Progenitor cell of endocrine pancreas (in vitro differentiated cells): ENCODE data around the gene IPO4. TPM values are rescaled to one million over a fixed set of nuclear protein-coding genes. Genes with fewer than 3 reads are reported as not detected.
"Not testable (repeated sequence)": the region's sequence is repeated elsewhere in the genome, so short reads cannot be mapped to it uniquely, and the experiment has no call there.

ENCODE experiments used
- DNase-seq: peaks from one replicate; pipeline ENCODE4 v3.0.0; 2021; ENCODE audit warnings: low spot score; ENCODE audit not compliant: unreplicated experiment
- H3K27ac Mint-ChIP-seq: 2 replicates; pipeline ENCODE4 v1.8.0; 2021; ENCODE audit warnings: mild to moderate bottlenecking, moderate library complexity, mixed read lengths
- H3K27me3 Mint-ChIP-seq: 2 replicates; pipeline ENCODE4 v1.8.0; 2021; ENCODE audit warnings: mixed read lengths
- H3K36me3 Mint-ChIP-seq: 2 replicates; pipeline ENCODE4 v1.8.0; 2022; ENCODE audit warnings: mixed read lengths; ENCODE audit not compliant: insufficient read depth
- H3K4me1 Mint-ChIP-seq: 2 replicates; pipeline ENCODE4 v1.8.0; 2021; ENCODE audit warnings: low read depth, mixed read lengths
- H3K4me3 Mint-ChIP-seq: 2 replicates; pipeline ENCODE4 v1.8.0; 2021; ENCODE audit warnings: low read depth, mild to moderate bottlenecking, moderate library complexity, mixed read lengths
- H3K9me3 Mint-ChIP-seq: 2 replicates; pipeline ENCODE4 v1.8.0; 2021; ENCODE audit warnings: low read depth, mixed read lengths
- total RNA-seq: library from RNA; stranded (reverse); gene quantifications from 2 replicates; pipeline ENCODE4 v1.2.1, GENCODE V29; 2021
- TF ChIP-seq, protein P1 (sequence below): fragments of 200-600 bp; sonication (generic); IDR thresholded peaks from one replicate; pipeline ENCODE4 v1.5.0; 2021; ENCODE audit warnings: antibody characterized with exemption, mild to moderate bottlenecking; ENCODE audit not compliant: unreplicated experiment

IPO4 gene
- total RNA-seq, 1 donor from 2014 or later, result 54.9 TPM

DNA sequence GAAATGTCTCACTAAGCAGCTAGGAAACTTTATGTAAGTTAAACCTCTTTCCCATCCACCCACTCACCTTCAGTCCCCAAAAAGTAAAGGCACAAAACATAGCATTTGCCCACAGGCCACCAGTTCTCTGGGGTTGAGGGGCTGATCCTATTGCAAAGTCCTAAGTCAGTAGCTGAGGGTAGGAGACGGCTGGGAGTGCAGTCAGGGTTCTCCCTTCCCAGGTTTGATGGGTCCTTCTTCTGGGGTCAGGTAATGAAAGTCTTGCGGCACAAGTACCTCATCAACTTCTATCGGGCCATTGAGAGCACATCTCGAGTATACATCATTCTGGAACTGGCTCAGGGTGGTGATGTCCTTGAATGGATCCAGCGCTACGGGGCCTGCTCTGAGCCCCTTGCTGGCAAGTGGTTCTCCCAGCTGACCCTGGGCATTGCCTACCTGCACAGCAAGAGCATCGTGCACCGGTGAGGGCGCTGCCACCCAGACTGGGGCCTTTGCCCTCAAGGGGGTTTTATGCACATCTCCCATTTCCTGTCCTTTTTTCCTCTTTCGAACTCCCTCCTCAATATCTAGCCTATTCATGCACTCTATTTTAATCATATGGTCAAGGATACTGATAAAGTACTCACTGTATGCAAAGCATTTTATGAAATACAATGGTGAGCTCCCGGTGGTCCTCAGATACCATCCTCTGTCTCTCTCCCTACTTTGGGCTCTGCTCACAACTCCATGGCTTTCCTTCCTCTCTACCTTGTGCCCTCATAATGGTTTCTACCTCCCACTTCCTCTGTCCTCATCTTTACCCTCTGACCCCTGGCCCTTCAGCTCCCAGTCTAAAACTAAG is 17.9 kb upstream of the IPO4 start:
- H3K36me3 Mint-ChIP-seq, result peaks cover 45% of the 10 kb centered on the region
- no peaks in the 10 kb centered on the region for H3K27me3 Mint-ChIP-seq
- H3K9me3 Mint-ChIP-seq, result peaks cover 10% of the 10 kb centered on the region
- no peaks in the 10 kb centered on the region for H3K4me1 Mint-ChIP-seq
- no peak overlapping the region for H3K4me3 Mint-ChIP-seq
- TF ChIP-seq, protein P1, sequence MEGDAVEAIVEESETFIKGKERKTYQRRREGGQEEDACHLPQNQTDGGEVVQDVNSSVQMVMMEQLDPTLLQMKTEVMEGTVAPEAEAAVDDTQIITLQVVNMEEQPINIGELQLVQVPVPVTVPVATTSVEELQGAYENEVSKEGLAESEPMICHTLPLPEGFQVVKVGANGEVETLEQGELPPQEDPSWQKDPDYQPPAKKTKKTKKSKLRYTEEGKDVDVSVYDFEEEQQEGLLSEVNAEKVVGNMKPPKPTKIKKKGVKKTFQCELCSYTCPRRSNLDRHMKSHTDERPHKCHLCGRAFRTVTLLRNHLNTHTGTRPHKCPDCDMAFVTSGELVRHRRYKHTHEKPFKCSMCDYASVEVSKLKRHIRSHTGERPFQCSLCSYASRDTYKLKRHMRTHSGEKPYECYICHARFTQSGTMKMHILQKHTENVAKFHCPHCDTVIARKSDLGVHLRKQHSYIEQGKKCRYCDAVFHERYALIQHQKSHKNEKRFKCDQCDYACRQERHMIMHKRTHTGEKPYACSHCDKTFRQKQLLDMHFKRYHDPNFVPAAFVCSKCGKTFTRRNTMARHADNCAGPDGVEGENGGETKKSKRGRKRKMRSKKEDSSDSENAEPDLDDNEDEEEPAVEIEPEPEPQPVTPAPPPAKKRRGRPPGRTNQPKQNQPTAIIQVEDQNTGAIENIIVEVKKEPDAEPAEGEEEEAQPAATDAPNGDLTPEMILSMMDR, result no peak
- H3K27ac Mint-ChIP-seq, result no peak overlapping the region
- no peak for DNase-seq

DNA sequence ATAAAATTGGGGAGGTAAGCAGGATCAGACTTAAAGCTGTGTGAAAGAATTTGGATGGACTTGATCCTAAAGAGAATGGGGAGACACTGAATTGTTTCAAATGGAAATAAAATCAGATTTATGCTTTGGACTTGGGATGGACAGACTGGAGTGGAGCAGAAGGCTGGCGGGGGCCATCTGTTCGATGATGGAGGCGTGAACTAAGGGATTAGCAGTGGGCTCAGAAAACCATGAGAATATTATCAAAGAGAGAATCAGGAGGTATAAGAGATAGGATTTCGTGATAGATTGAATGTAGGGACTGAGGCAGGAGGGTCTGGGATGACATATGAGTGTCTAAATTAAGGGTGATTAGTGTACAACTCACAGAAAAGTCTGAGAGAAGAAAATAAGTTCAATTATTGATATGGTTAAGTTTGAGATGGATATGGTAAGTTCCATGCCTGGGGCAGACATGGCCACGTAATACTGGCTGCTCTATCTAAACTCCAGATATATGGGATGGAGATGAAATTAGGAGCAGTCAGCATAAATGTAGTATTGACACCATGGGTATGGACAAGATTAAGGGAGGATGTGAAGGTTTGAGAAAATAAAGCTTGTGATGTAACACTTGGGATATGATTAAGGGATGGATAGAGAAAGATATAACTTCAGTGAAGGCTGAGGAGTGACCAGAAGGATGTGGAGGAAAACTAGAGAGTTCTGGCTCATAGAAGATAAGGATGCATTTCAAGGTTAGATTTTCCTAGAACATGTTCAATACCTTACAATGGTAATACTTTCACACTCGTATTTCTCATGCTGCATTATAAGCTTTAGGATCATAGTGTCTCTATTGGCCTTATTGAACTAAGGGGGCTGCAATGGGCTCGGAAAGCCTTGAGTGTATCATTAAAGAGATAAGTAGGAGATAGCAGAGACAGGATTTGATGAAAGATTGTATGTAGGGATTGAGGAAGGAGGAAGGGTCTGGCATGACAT is 15.8 kb upstream of the IPO4 start:
- Mint-ChIP-seq H3K27ac (no peak overlapping the region), H3K4me3 (no peak overlapping the region)
- TF ChIP-seq, protein P1, result no peak

GRCh38 chr14:24203249-24203886 is 14.8 kb upstream of the IPO4 start:
- not testable (repeated sequence) for H3K4me1 Mint-ChIP-seq, H3K27me3 Mint-ChIP-seq, H3K27ac Mint-ChIP-seq, DNase-seq, H3K4me3 Mint-ChIP-seq
- H3K9me3 Mint-ChIP-seq, result peaks cover 12% of the 10 kb centered on the region
- peaks cover 48% of the 10 kb centered on the region for H3K36me3 Mint-ChIP-seq

More for the DNA sequence above, 15.8 kb upstream of the IPO4 start:
- no peaks in the 10 kb centered on the region for H3K27me3 Mint-ChIP-seq
- H3K36me3 Mint-ChIP-seq, result peaks cover 44% of the 10 kb centered on the region
- no peak for DNase-seq
- H3K4me1 Mint-ChIP-seq, result no peaks in the 10 kb centered on the region
- peaks cover 12% of the 10 kb centered on the region for H3K9me3 Mint-ChIP-seq

- Mint-ChIP-seq H3K9me3 (peaks cover 12% of the 10 kb centered on the region), H3K36me3 (peaks cover 46% of the 10 kb centered on the region)
- not testable (repeated sequence) for H3K4me1 Mint-ChIP-seq, H3K4me3 Mint-ChIP-seq, H3K27ac Mint-ChIP-seq, DNase-seq, H3K27me3 Mint-ChIP-seq
Measured at GRCh38 chr14:24202538-24202937, 13.9 kb upstream of the IPO4 start.

DNA sequence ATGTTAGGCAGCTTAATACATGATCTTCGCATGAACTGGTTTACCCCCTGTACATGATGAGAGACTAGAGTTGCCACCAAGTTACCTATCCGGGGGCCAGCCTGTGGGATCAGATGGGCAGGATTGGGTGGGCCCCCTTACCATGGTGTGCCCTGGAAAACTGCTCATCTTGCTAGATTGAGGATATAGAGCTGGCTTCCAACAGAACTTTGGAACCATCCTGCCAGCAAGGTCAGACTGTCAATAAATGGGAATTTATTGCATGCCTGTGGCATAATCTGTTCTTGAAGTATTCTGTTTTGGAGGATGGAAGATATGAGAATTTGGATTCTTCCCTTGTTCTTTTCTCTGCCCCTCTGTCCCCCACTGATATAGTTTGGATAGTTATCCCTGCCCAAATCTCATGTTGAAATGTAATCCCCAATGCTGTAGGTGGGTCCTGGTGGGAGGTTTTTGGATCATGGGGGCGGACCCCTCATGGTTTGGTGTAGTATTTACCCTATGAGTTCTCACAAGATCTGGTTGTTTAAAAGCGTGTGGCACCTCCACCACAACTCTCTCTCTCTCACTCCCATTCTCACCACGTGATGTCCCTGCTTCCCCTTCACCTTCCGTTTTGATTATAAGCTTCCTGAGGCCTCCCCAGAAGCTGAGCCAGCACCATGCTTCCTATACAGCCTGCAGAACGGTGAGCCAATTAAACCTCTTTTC is 10.4 kb upstream of the IPO4 start:
- Mint-ChIP-seq H3K4me1 (peaks cover 16% of the 10 kb centered on the region), H3K27me3 (no peaks in the 10 kb centered on the region), H3K36me3 (peaks cover 31% of the 10 kb centered on the region), H3K9me3 (peaks cover 12% of the 10 kb centered on the region), H3K4me3 (no peak overlapping the region), H3K27ac (no peak overlapping the region)
- DNase-seq, result no peak
- TF ChIP-seq, protein P1, result no peak
